K562 (cell line): ENCODE data around the gene APPL2. TPM values are rescaled to one million over a fixed set of nuclear protein-coding genes. Genes with fewer than 3 reads are reported as not detected.

Source experiments
- ARID4B ChIP-seq: sonication (generic); formaldehyde crosslinking; IDR thresholded peaks from 2 replicates; pipeline ENCODE4 v1.8.0; 2022; ENCODE audit warnings: mild to moderate bottlenecking, missing genetic modification reagents
- CGGBP1 ChIP-seq: fragments of 250-450 bp; sonication (Bioruptor Pico); IDR thresholded peaks from 2 replicates; pipeline ENCODE4 v1.9.0; 2021; ENCODE audit warnings: mild to moderate bottlenecking
- HES1 ChIP-seq: fragments of 450-650 bp; IDR thresholded peaks from 2 replicates; pipeline ENCODE4 v1.6.1; 2016; ENCODE audit warnings: low read depth, mild to moderate bottlenecking, moderate library complexity
- HMGXB4 ChIP-seq: sonication (generic); formaldehyde crosslinking; IDR thresholded peaks from 2 replicates; pipeline ENCODE4 v1.8.1; 2023; ENCODE audit warnings: mild to moderate bottlenecking, missing genetic modification reagents
- NCOA1 ChIP-seq: fragments of 450-650 bp; IDR thresholded peaks from 2 replicates; pipeline ENCODE4 v1.6.1; 2016; ENCODE audit warnings: low read depth
- NCOR1 ChIP-seq: fragments of 450-650 bp; IDR thresholded peaks from 2 replicates; pipeline ENCODE4 v1.6.1; 2016; ENCODE audit warnings: mild to moderate bottlenecking, moderate library complexity
- NR0B1 ChIP-seq: fragments of 450-650 bp; IDR thresholded peaks from one replicate; pipeline ENCODE4 v1.6.1; 2018; ENCODE audit warnings: mild to moderate bottlenecking, moderate library complexity; ENCODE audit not compliant: partially characterized antibody
- POLR2AphosphoS5 ChIP-seq: IDR thresholded peaks from 2 replicates; pipeline ENCODE4 v1.6.1; 2011; ENCODE audit warnings: mild to moderate bottlenecking, low read depth, low read length, moderate library complexity; ENCODE audit not compliant: control insufficient read depth, insufficient read depth
- THAP12 ChIP-seq: fragments of 250-450 bp; sonication (Bioruptor Pico); IDR thresholded peaks from 2 replicates; pipeline ENCODE4 v1.9.0; 2021; ENCODE audit warnings: mild to moderate bottlenecking, inconsistent platforms
- TSHZ1 ChIP-seq: fragments of 250-450 bp; sonication (Bioruptor Pico); IDR thresholded peaks from 2 replicates; pipeline ENCODE4 v1.4.0; 2020; ENCODE audit warnings: mild to moderate bottlenecking, moderate library complexity
- ZNF184 ChIP-seq: sonication (generic); formaldehyde crosslinking; IDR thresholded peaks from 2 replicates; pipeline ENCODE4 v1.5.0; 2020; ENCODE audit warnings: missing genetic modification reagents
- polyA plus RNA-seq, 8 experiments: library from polyadenylated mRNA; depleted of rRNA in 4 of 8; stranded (reverse) in 5 of 8; unstranded in 3 of 8; fragments of >200 nt; fragmentation: Nextera tagmentation in 2 of 8; fragmentation: Illumina TruSeq in 1 of 8; extraction: Ambion mirVana in 2 of 8; extraction: Trizol in 1 of 8; gene quantifications; 2 replicates each; pipeline versions ENCODE4 v1.2.1 to v1.2.3, GENCODE V29; 2011 to 2014; ENCODE audit warnings: inconsistent platforms in 1 of 8, missing spikeins in 1 of 8
- total RNA-seq, 7 experiments: library from RNA; depleted of rRNA in 6 of 7; stranded (reverse); fragments of >200 nt in 6 of 7; fragmentation: Illumina TruSeq in 2 of 7; extraction: Trizol in 2 of 7; gene quantifications; 2 replicates each; pipeline versions ENCODE4 v1.2.1 to v1.2.3, GENCODE V29; 2011 to 2021; ENCODE audit warnings: low replicate concordance in 1 of 7

The APPL2 gene
- total and polyA plus RNA-seq, 9 of the 15 experiments (the other 6 are each of a cell fraction or from before 2014, with no cell fraction given): 2.1 to 14.4 (median 8.2) TPM

- peak; percentile 34; the same call in 1 of the 2 replicates for TF ChIP-seq THAP12
- no peak for TF ChIP-seq HMGXB4 (CRISPR knock-in tag)
- no peak for TF ChIP-seq NR0B1
- no peak for TF ChIP-seq NCOR1
- no peak for TF ChIP-seq TSHZ1
- TF ChIP-seq NCOA1: no peak
- no peak for TF ChIP-seq CGGBP1 (CRISPR knock-in tag)
- TF ChIP-seq ARID4B: no peak
- TF ChIP-seq HES1: no peak
- no peak for TF ChIP-seq ZNF184 (CRISPR knock-in tag)
- peak; percentile 59; the same call in 1 of the 2 replicates for TF ChIP-seq POLR2AphosphoS5
These were observed at the start of gene APPL2 (continued) for GRCh38 chr12:105235732-105236476.
